ENCODE data around the gene DLG1.

The DLG1 gene

DNA sequence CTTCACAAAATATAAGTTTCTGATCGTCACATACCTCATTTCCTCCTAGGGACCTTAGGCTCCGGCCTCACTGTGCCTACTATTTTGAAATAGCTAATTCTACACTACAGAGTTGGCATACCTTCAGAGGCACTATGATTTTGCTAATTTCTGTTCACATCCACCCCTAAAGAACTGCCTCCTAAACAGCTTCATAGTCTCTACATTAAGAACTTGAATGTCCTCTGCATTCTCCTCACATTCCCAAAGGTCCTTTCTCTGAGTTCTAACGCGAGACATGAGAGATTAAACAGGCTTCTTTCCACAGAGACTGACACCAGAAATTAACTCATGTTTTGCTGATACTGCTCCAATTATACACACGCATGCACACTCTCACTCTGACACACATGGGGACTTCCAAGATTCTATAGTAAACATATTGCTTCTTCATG is 75.5 kb downstream of the DLG1 start:
- no peak for TF ChIP-seq TAF1 (IDR thresholded peaks at IDR 0.05; ENCODE audit: borderline replicate concordance, insufficient read depth, low read length)
- TF ChIP-seq FOXP2 (optimal IDR thresholded peaks at IDR 0.05; ENCODE audit: borderline replicate concordance, extremely low read depth, extremely low read length, insufficient read depth), result no peak
- no peak for TF ChIP-seq POLR2AphosphoS5 (IDR thresholded peaks at IDR 0.05; ENCODE audit: low read depth, low read length)
- no peak for TF ChIP-seq REST (IDR thresholded peaks at IDR 0.05; ENCODE audit: insufficient read depth in 1 of 2, low read depth in 2 of 2, low read length in 2 of 2)
- no peak for TF ChIP-seq SIN3A (IDR thresholded peaks at IDR 0.05; ENCODE audit: borderline replicate concordance, insufficient read depth, low read length)

GRCh38 chr3:197219619-197220018 is 78.8 kb downstream of the DLG1 start:
- no peak for TF ChIP-seq SIN3A (IDR thresholded peaks at IDR 0.05; ENCODE audit: borderline replicate concordance, insufficient read depth, low read length)
- no peak for TF ChIP-seq TAF1 (IDR thresholded peaks at IDR 0.05; ENCODE audit: borderline replicate concordance, insufficient read depth, low read length)
- TF ChIP-seq POLR2AphosphoS5 (IDR thresholded peaks at IDR 0.05; ENCODE audit: low read depth, low read length), result no peak
- TF ChIP-seq FOXP2 (optimal IDR thresholded peaks at IDR 0.05; ENCODE audit: borderline replicate concordance, extremely low read depth, extremely low read length, insufficient read depth), result no peak
- no peak for TF ChIP-seq REST (IDR thresholded peaks at IDR 0.05; ENCODE audit: insufficient read depth in 1 of 2, low read depth in 2 of 2, low read length in 2 of 2)

- TF ChIP-seq POLR2AphosphoS5 (IDR thresholded peaks at IDR 0.05; ENCODE audit: low read depth, low read length) (no peak), TAF1 (IDR thresholded peaks at IDR 0.05; ENCODE audit: borderline replicate concordance, insufficient read depth, low read length) (no peak), REST (IDR thresholded peaks at IDR 0.05; ENCODE audit: insufficient read depth in 1 of 2, low read depth in 2 of 2, low read length in 2 of 2) (no peak), FOXP2 (optimal IDR thresholded peaks at IDR 0.05; ENCODE audit: borderline replicate concordance, extremely low read depth, extremely low read length, insufficient read depth) (no peak), SIN3A (IDR thresholded peaks at IDR 0.05; ENCODE audit: borderline replicate concordance, insufficient read depth, low read length) (no peak)
These were observed 80.2 kb downstream of the DLG1 start for GRCh38 chr3:197218210-197218609.

DNA sequence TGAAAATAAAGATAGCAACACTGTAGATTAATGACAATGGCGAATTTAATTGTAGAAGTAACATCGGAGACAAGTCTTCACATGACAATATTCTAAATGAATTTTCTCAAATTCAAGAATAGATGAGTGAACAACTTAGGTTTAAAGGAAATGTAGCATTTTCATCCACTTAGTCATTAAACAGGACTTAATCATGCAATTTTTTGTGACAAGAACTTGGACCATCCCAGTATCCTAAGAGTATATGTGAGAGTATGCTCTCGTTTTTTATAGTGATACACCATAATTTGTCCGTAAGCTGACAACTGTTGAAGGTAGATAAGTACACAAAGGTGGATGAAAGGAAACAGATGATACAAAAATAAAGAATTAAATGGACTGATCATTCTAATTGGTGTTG is 81.5 kb downstream of the DLG1 start:
- TF ChIP-seq SIN3A (IDR thresholded peaks at IDR 0.05; ENCODE audit: borderline replicate concordance, insufficient read depth, low read length), result no peak

GRCh38 chr3:197216169-197216860 is 82.1 kb downstream of the DLG1 start:
- no peak for TF ChIP-seq FOXP2 (optimal IDR thresholded peaks at IDR 0.05; ENCODE audit: borderline replicate concordance, extremely low read depth, extremely low read length, insufficient read depth)
- TF ChIP-seq SIN3A (IDR thresholded peaks at IDR 0.05; ENCODE audit: borderline replicate concordance, insufficient read depth, low read length), result no peak
- no peak for TF ChIP-seq TAF1 (IDR thresholded peaks at IDR 0.05; ENCODE audit: borderline replicate concordance, insufficient read depth, low read length)
- no peak for TF ChIP-seq REST (IDR thresholded peaks at IDR 0.05; ENCODE audit: insufficient read depth in 1 of 2, low read depth in 2 of 2, low read length in 2 of 2)
- no peak for TF ChIP-seq POLR2AphosphoS5 (IDR thresholded peaks at IDR 0.05; ENCODE audit: low read depth, low read length)
